ENCODE measurements around the gene OSBPL9.
"Not testable (repeated sequence)": the region's sequence is repeated elsewhere in the genome, so short reads cannot be mapped to it uniquely, and the experiment has no call there.

The OSBPL9 gene

GRCh38 chr1:51641096-51641495 is 24.2 kb downstream of the OSBPL9 start:
- Mint-ChIP-seq H3K9me3 (no peaks in the 10 kb centered on the region), H3K4me3 (no peak overlapping the region), H3K36me3 (peaks cover 17% of the 10 kb centered on the region), H3K4me1 (peaks cover 20% of the 10 kb centered on the region), H3K27me3 (no peaks in the 10 kb centered on the region), H3K27ac (no peak overlapping the region)

DNA sequence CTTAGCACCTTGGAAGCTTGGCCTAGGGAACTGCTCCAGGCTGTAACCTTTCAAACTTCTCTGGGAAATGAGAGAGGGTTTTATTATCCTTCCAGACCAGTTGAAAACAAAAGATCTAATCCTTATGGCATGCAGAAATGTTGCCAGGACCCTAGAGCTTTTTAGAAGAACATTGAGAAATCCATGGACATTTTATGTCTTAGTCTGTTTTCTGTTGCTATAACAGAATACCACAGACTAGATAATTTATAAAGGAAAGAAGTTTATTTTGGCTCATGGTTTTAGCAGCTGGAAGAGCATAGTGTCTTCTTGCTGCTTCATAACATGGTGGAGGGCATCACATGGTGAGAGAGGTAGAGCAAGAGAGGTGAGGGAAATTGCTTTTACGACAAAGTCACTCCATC is 25.8 kb downstream of the OSBPL9 start:
- Mint-ChIP-seq H3K4me3 (no peak overlapping the region), H3K27ac (peak overlapping the region; percentile 19), H3K36me3 (peaks cover 17% of the 10 kb centered on the region), H3K4me1 (peaks cover 20% of the 10 kb centered on the region), H3K9me3 (no peaks in the 10 kb centered on the region), H3K27me3 (no peaks in the 10 kb centered on the region)

DNA sequence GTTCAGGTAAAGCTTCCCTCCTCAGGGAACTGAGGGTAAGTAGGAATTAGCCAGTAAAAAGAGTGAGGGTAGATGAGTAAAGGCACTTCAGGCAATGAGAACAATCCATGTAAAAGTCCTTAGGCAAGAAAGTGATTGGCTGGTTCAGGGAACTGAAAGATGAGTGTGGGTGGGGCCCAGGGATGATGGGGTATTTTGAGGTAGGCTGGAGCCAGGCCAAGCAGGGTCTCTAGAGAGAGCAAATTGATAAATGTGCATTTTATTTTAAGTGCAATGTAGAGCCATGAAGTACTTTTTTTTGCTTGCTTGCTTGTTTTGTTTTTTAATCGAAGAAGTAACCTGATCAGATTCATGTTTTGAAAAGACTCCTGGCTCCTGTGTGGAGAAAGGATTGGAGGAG is 26.5 kb downstream of the OSBPL9 start:
- Mint-ChIP-seq H3K4me3 (peak overlapping the region; percentile 35), H3K4me1 (peaks cover 20% of the 10 kb centered on the region), H3K27ac (no peak overlapping the region), H3K36me3 (peaks cover 17% of the 10 kb centered on the region), H3K9me3 (no peaks in the 10 kb centered on the region), H3K27me3 (no peaks in the 10 kb centered on the region)

DNA sequence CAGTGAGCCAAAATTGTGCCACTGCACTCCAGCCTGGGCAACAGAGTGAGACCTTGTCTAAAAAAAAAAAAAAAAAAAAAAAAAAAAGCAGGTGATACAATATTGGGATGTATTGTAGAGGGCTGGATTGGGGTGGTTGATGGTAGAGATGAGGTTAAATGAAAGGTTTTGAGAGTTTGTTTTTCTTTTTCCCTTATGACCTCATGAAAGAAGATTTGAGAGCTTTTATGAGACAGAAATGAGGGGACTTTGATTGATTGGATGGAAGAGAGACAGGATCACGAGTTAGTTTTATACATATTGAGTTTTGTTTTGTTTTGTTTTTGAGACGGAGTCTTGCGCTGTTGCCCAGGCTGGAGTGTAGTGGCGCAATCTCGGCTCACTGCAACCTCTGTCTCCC is 27.1 kb downstream of the OSBPL9 start:
- H3K27ac Mint-ChIP-seq = no peak overlapping the region

DNA sequence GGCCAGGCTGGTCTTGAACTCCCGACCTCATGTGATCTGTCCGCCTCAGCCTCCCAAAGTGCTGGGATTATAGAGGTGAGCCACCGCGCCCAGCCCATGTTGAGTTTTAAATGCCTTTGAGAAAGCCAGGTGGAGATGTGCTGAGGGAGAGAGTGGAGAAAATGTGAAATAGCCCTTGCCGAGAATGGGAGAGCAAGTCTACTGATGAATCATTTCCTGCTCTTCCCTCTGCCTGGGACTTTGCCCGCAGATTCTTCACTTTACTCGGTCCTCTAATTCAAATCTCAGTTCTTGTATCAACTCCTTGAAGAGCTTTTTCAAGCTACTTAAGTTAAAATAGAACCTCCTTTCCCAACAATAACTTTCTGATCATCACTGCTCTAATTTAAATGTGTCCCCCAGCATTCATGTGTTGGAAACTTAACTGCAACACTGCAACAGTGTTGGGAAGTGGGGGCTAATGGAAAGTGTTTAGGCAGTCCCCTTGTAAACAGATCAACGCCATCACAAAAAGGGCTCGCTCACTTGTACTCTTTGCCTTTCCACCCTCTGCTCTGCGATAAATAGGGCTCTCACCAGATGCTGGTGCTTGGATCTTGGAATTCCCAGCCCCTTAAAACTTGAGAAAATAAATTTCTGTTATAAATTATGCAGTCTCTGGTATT is 27.8 kb downstream of the OSBPL9 start:
- Mint-ChIP-seq H3K27me3 (no peaks in the 10 kb centered on the region), H3K4me1 (peaks cover 18% of the 10 kb centered on the region), H3K27ac (no peak overlapping the region), H3K9me3 (no peaks in the 10 kb centered on the region), H3K4me3 (no peak overlapping the region), H3K36me3 (peaks cover 18% of the 10 kb centered on the region)

More for the DNA sequence above, 27.1 kb downstream of the OSBPL9 start:
- H3K27me3 Mint-ChIP-seq = no peaks in the 10 kb centered on the region
- H3K4me3 Mint-ChIP-seq = no peak overlapping the region
- peaks cover 17% of the 10 kb centered on the region for H3K36me3 Mint-ChIP-seq
- no peaks in the 10 kb centered on the region for H3K9me3 Mint-ChIP-seq
- peaks cover 18% of the 10 kb centered on the region for H3K4me1 Mint-ChIP-seq

DNA sequence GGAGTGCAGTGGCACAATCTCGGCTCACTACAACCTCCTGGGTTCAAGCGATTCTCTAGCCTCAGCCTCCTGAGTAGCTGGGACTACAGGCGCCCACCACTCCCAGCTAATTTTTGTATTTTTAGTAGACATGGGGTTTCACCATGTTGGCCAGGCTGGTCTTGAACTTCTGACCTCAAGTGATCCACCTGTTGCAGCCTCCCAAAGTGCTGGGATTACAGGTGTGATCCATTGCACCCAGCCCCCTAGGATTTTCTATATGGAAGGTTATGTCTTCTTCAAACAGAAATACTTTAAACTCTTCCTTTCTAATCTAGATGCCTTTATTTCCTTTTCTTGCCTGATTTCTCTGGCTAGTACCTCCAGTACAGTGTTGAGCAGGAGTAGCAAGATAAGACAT is 29.7 kb downstream of the OSBPL9 start:
- Mint-ChIP-seq H3K36me3 (peaks cover 18% of the 10 kb centered on the region), H3K4me1 (peaks cover 21% of the 10 kb centered on the region)
- H3K9me3 Mint-ChIP-seq, H3K27me3 Mint-ChIP-seq, H3K4me3 Mint-ChIP-seq, H3K27ac Mint-ChIP-seq: not testable (repeated sequence)

GRCh38 chr1:51648180-51649109 is 31.6 kb downstream of the OSBPL9 start:
- H3K27me3 Mint-ChIP-seq = no peaks in the 10 kb centered on the region
- H3K4me1 Mint-ChIP-seq = peaks cover 17% of the 10 kb centered on the region
- H3K9me3 Mint-ChIP-seq = no peaks in the 10 kb centered on the region
- no peak overlapping the region for H3K4me3 Mint-ChIP-seq
- H3K27ac Mint-ChIP-seq = no peak overlapping the region
- peaks cover 16% of the 10 kb centered on the region for H3K36me3 Mint-ChIP-seq

- Mint-ChIP-seq H3K4me3 (no peak overlapping the region), H3K36me3 (peaks cover 15% of the 10 kb centered on the region), H3K27ac (no peak overlapping the region), H3K9me3 (no peaks in the 10 kb centered on the region), H3K4me1 (peaks cover 11% of the 10 kb centered on the region), H3K27me3 (no peaks in the 10 kb centered on the region)
Measured at GRCh38 chr1:51649593-51650091, 32.8 kb downstream of the OSBPL9 start.

GRCh38 chr1:51650198-51650597 is 33.3 kb downstream of the OSBPL9 start:
- H3K36me3 Mint-ChIP-seq = peaks cover 15% of the 10 kb centered on the region
- no peaks in the 10 kb centered on the region for H3K9me3 Mint-ChIP-seq
- H3K27ac Mint-ChIP-seq = no peak overlapping the region
- H3K27me3 Mint-ChIP-seq = no peaks in the 10 kb centered on the region
- H3K4me3 Mint-ChIP-seq = no peak overlapping the region
- peaks cover 11% of the 10 kb centered on the region for H3K4me1 Mint-ChIP-seq

DNA sequence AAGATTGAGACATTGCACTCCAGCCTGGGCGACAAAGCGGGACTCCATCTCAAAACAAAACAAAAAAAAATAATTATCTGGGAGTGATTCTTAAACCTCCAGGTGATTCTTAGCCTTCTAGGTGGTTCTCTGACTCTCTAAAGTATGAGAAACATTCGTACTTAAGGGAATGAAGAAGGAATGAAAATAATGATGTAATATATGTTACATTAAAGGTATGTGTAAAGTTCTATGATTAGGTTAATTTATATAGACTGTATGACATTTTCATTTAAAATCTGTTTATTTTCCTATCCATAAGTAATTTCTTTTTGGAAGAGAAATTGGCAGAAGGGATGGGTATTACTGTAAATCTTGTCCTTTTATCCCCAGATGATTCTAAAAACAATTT is 34.7 kb downstream of the OSBPL9 start:
- Mint-ChIP-seq H3K36me3 (peaks cover 11% of the 10 kb centered on the region), H3K27me3 (no peaks in the 10 kb centered on the region), H3K4me3 (no peak overlapping the region), H3K4me1 (peaks cover 11% of the 10 kb centered on the region), H3K9me3 (no peaks in the 10 kb centered on the region), H3K27ac (no peak overlapping the region)

GRCh38 chr1:51652599-51652998 is 35.7 kb downstream of the OSBPL9 start:
- Mint-ChIP-seq H3K27ac (no peak overlapping the region), H3K4me3 (no peak overlapping the region), H3K4me1 (peaks cover 11% of the 10 kb centered on the region), H3K9me3 (no peaks in the 10 kb centered on the region), H3K27me3 (no peaks in the 10 kb centered on the region), H3K36me3 (peaks cover 11% of the 10 kb centered on the region)

GRCh38 chr1:51653127-51653526 is 36.2 kb downstream of the OSBPL9 start:
- Mint-ChIP-seq H3K4me1 (peaks cover 11% of the 10 kb centered on the region), H3K36me3 (peaks cover 11% of the 10 kb centered on the region), H3K27me3 (no peaks in the 10 kb centered on the region), H3K27ac (no peak overlapping the region), H3K9me3 (no peaks in the 10 kb centered on the region), H3K4me3 (no peak overlapping the region)

GRCh38 chr1:51654000-51654399 is 37.1 kb downstream of the OSBPL9 start:
- H3K4me3 Mint-ChIP-seq = no peak overlapping the region
- no peak overlapping the region for H3K27ac Mint-ChIP-seq
- H3K4me1 Mint-ChIP-seq = peaks cover 11% of the 10 kb centered on the region
- no peaks in the 10 kb centered on the region for H3K9me3 Mint-ChIP-seq
- H3K36me3 Mint-ChIP-seq = peaks cover 12% of the 10 kb centered on the region
- no peaks in the 10 kb centered on the region for H3K27me3 Mint-ChIP-seq

DNA sequence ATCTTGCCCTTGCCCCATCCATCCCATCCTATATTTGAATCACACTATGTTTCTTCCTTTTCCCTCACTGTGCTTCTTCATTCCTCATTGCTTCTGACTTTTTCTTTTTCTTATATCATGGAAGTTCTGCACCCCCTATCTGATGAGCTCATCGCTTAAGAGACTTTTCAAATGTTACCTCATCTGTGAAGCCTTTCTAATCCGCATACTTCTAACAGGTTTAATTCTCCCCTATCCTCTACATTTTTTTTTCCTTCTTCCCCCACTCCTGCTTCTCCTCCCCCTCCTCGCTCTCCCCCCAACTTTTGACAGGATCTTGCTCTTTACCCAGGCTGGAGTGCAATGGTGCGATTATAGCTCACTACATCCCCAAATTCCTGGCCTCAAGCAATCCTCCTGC is 39.5 kb downstream of the OSBPL9 start:
- no peak overlapping the region for H3K4me3 Mint-ChIP-seq
- no peak overlapping the region for H3K27ac Mint-ChIP-seq
- no peaks in the 10 kb centered on the region for H3K27me3 Mint-ChIP-seq
- no peaks in the 10 kb centered on the region for H3K9me3 Mint-ChIP-seq
- peaks cover 10% of the 10 kb centered on the region for H3K36me3 Mint-ChIP-seq
- H3K4me1 Mint-ChIP-seq = peaks cover 14% of the 10 kb centered on the region

DNA sequence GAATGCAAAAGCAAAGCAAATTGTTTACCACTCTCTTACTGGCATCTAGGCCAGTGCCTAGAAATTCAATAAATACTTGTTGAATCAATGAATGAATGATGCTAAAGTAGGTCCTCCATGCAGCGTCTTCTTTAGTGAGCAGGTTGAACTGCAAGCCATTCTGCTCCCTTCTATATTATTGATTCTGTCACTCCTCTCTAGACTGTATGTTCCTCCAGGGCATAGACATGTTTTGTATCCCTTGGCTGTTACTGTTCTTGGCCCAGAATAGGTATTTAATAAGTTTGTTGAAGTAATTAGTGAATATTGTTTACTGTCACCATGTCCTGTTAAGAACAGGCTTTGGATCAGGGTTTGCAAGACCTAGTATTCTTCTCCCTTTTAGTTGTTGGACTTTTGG is 43.7 kb downstream of the OSBPL9 start:
- H3K9me3 Mint-ChIP-seq = no peaks in the 10 kb centered on the region
- peaks cover 8% of the 10 kb centered on the region for H3K36me3 Mint-ChIP-seq
- no peak overlapping the region for H3K4me3 Mint-ChIP-seq
- no peaks in the 10 kb centered on the region for H3K27me3 Mint-ChIP-seq
- H3K27ac Mint-ChIP-seq = no peak overlapping the region
- H3K4me1 Mint-ChIP-seq = peaks cover 14% of the 10 kb centered on the region

GRCh38 chr1:51661081-51661518 is 44.2 kb downstream of the OSBPL9 start:
- Mint-ChIP-seq H3K4me1 (peaks cover 16% of the 10 kb centered on the region), H3K27ac (no peak overlapping the region), H3K9me3 (no peaks in the 10 kb centered on the region), H3K4me3 (no peak overlapping the region), H3K27me3 (no peaks in the 10 kb centered on the region), H3K36me3 (peaks cover 8% of the 10 kb centered on the region)

All from activated naive CD4-positive, alpha-beta T cell treated with anti-CD3 and anti-CD28 coated beads, Interleukin-2, amount 50 U/mL, for 24 hours (primary cell).